Coronary artery (tissue), 2 donors: ENCODE data around the gene DCAF6.
"Not testable (repeated sequence)": the region's sequence is repeated elsewhere in the genome, so short reads cannot be mapped to it uniquely, and the experiment has no call there.

Experiments
- DNase-seq: peaks from one replicate; pipeline ENCODE4 v3.0.0-alpha.2; 2017; ENCODE audit warnings: low spot score
- H3K27ac ChIP-seq, 2 donors: fragments of 200-600 bp; sonication (generic); one replicate each; pipeline ENCODE4 v1.5.1; 2016 to 2019
- H3K4me3 ChIP-seq: fragments of 200-600 bp; sonication (generic); 2 replicates; pipeline ENCODE4 v1.5.1; 2016; ENCODE audit warnings: mild to moderate bottlenecking, moderate library complexity
- CTCF ChIP-seq: fragments of 200-600 bp; sonication (generic); IDR thresholded peaks from one replicate; pipeline ENCODE4 v1.5.1; 2019; ENCODE audit warnings: antibody characterized with exemption

DCAF6 gene

GRCh38 chr1:167936068-167936929 is at the start of gene DCAF6:
Gene DCAF6 (plus strand): TSS chr1:167936683. CDS start chr1:167936912, 229 bp downstream.
- TF ChIP-seq CTCF, result no peak
- Histone ChIP-seq H3K4me3 (peak within 1 kb of the TSS; percentile 92), H3K27ac (peak within 1 kb of the TSS; percentile 94 to 98)
- DNase-seq, result peak; percentile 98

GRCh38 chr1:167887187-167887586 is 49.3 kb upstream of the DCAF6 start:
- not testable (repeated sequence) for DNase-seq, H3K4me3 ChIP-seq, H3K27ac ChIP-seq

GRCh38 chr1:167890400-167890799 is 46.1 kb upstream of the DCAF6 start:
- TF ChIP-seq CTCF, result no peak
- DNase-seq, result no peak
- Histone ChIP-seq H3K4me3 (no peak overlapping the region), H3K27ac (no peak overlapping the region)

GRCh38 chr1:167893798-167894197 is 42.7 kb upstream of the DCAF6 start:
- no peak for TF ChIP-seq CTCF

GRCh38 chr1:167898578-167899222 is 37.8 kb upstream of the DCAF6 start:
- Histone ChIP-seq H3K4me3 (no peak overlapping the region), H3K27ac (no peak overlapping the region)
- no peak for DNase-seq
- TF ChIP-seq CTCF, result no peak

More at GRCh38 chr1:167893798-167894197, 42.7 kb upstream of the DCAF6 start:
- DNase-seq, result no peak
- Histone ChIP-seq H3K4me3 (no peak overlapping the region), H3K27ac (no peak overlapping the region)

- no peak for DNase-seq
- Histone ChIP-seq H3K27ac (no peak overlapping the region), H3K4me3 (no peak overlapping the region)
- no peak for TF ChIP-seq CTCF
These were observed 37.2 kb upstream of the DCAF6 start for GRCh38 chr1:167899253-167899681.

GRCh38 chr1:167900907-167901306 is 35.6 kb upstream of the DCAF6 start:
- Histone ChIP-seq H3K27ac (no peak overlapping the region), H3K4me3 (no peak overlapping the region)
- TF ChIP-seq CTCF, result no peak
- no peak for DNase-seq
